Measurements from ENCODE around the gene PBXIP1. TPM values are rescaled to one million over a fixed set of nuclear protein-coding genes. Genes with fewer than 3 reads are reported as not detected.

The PBXIP1 gene
- total RNA-seq, 1 donor, result 90.1 TPM

GRCh38 chr1:154999571-155000410, 43.9 kb upstream of the PBXIP1 start:
- H4K20me1 ChIP-seq (ENCODE audit: insufficient read depth, low read length), result peaks cover 4% of the 10 kb centered on the region
- no peaks in the 10 kb centered on the region for H3K9me3 ChIP-seq (ENCODE audit: low read depth, low read length)
- H3K4me1 ChIP-seq (ENCODE audit: insufficient read depth, low read length), result peaks cover 23% of the 10 kb centered on the region
- DNase-seq (ENCODE audit: insufficient read length, low spot score, missing footprints), result peak; percentile 80
- H3K27ac ChIP-seq (ENCODE audit: low read depth, low read length), result no peak overlapping the region
- H3K36me3 ChIP-seq (ENCODE audit: insufficient read depth, low read length), result no peaks in the 10 kb centered on the region
- H3K27me3 ChIP-seq (ENCODE audit: insufficient read depth, low read length), result no peaks in the 10 kb centered on the region
- no peak for TF ChIP-seq CTCF (IDR thresholded peaks at IDR 0.05; ENCODE audit: extremely low read depth, low read depth, low read length)
- H2AFZ ChIP-seq (ENCODE audit: low read length), result peak overlapping the region; percentile 51
- peaks cover 22% of the 10 kb centered on the region for H3K79me2 ChIP-seq (ENCODE audit: insufficient read depth, low read length)
- peak overlapping the region; percentile 67 for H3K4me3 ChIP-seq (ENCODE audit: insufficient read depth, low read length)
- peak overlapping the region; percentile 87 for H3K4me2 ChIP-seq (ENCODE audit: insufficient read depth, low read length)

GRCh38 chr1:154998818-154999570, 43.1 kb upstream of the PBXIP1 start:
- Histone ChIP-seq H3K9me3 (ENCODE audit: low read depth, low read length) (no peaks in the 10 kb centered on the region), H3K27me3 (ENCODE audit: insufficient read depth, low read length) (no peaks in the 10 kb centered on the region), H3K4me2 (ENCODE audit: insufficient read depth, low read length) (peak overlapping the region; percentile 87), H3K4me1 (ENCODE audit: insufficient read depth, low read length) (peaks cover 15% of the 10 kb centered on the region), H3K79me2 (ENCODE audit: insufficient read depth, low read length) (peaks cover 14% of the 10 kb centered on the region), H4K20me1 (ENCODE audit: insufficient read depth, low read length) (no peaks in the 10 kb centered on the region), H3K36me3 (ENCODE audit: insufficient read depth, low read length) (no peaks in the 10 kb centered on the region), H3K4me3 (ENCODE audit: insufficient read depth, low read length) (peak overlapping the region; percentile 67), H2AFZ (ENCODE audit: low read length) (peak overlapping the region; percentile 85), H3K27ac (ENCODE audit: low read depth, low read length) (no peak overlapping the region)
- TF ChIP-seq CTCF (IDR thresholded peaks at IDR 0.05; ENCODE audit: extremely low read depth, low read depth, low read length), result peak; percentile 87
- DNase-seq (ENCODE audit: insufficient read length, low spot score, missing footprints), result peak; percentile 94

DNA sequence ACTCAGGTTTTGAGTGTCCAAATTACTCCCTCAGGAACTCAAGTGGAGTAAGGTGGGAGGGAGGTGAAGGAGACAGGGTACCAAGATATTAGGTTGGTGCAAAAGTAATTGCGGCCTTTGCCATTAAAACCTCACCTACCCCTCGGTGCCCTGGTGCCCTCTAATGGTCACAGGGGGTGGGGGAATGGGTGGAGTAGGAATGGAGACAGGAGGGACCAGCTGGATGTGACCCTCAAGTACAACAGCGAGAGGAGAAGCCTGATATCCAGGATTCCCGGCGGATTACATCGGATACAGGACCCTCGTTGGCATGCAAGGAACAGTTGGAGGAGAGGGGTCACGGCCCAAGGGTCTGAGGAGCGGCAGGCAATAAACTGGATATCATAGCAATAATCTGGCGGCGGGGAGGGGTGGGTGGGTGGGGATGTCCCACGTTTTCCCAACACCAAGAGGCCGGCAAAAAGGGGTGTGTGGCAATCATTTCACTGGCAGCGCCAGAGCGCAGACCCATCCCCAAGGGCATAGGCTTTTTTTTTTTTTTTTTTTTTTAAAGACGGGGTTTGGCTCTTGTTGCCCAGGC, 42.4 kb upstream of the PBXIP1 start:
- Histone ChIP-seq H3K4me3 (ENCODE audit: insufficient read depth, low read length) (no peak overlapping the region), H2AFZ (ENCODE audit: low read length) (no peak overlapping the region), H3K9me3 (ENCODE audit: low read depth, low read length) (no peaks in the 10 kb centered on the region), H3K4me2 (ENCODE audit: insufficient read depth, low read length) (no peak overlapping the region), H3K27ac (ENCODE audit: low read depth, low read length) (no peak overlapping the region), H3K4me1 (ENCODE audit: insufficient read depth, low read length) (peaks cover 15% of the 10 kb centered on the region), H3K36me3 (ENCODE audit: insufficient read depth, low read length) (no peaks in the 10 kb centered on the region), H3K27me3 (ENCODE audit: insufficient read depth, low read length) (no peaks in the 10 kb centered on the region), H3K79me2 (ENCODE audit: insufficient read depth, low read length) (peaks cover 7% of the 10 kb centered on the region), H4K20me1 (ENCODE audit: insufficient read depth, low read length) (no peaks in the 10 kb centered on the region)
- peak; percentile 11 for TF ChIP-seq CTCF (IDR thresholded peaks at IDR 0.05; ENCODE audit: extremely low read depth, low read depth, low read length)
- no peak for DNase-seq (ENCODE audit: insufficient read length, low spot score, missing footprints)

All from osteoblast (primary cell).